ENCODE measurements around the gene NDUFA8. TPM values are rescaled to one million over a fixed set of nuclear protein-coding genes. Genes with fewer than 3 reads are reported as not detected.

Gene NDUFA8
- total RNA-seq, 1 experiment from 2014 or later = 55.5 TPM

- Histone ChIP-seq H3K4me3 (ENCODE audit: low read depth in 2 of 2, low read length in 2 of 2) (no peak overlapping the region), H3K27me3 (ENCODE audit: control insufficient read depth, insufficient read depth, low read length) (no peaks in the 10 kb centered on the region), H3K36me3 (ENCODE audit: control insufficient read depth, insufficient read depth, low read length) (no peaks in the 10 kb centered on the region), H3K9me3 (ENCODE audit: control insufficient read depth, insufficient read depth, low read depth, low read length) (no peaks in the 10 kb centered on the region), H3K4me1 (ENCODE audit: control insufficient read depth, insufficient read depth, low read length) (no peaks in the 10 kb centered on the region), H3K27ac (ENCODE audit: low read length) (no peak overlapping the region)
- POLR2A ChIA-PET = no interaction called here
- CTCF ChIA-PET = no interaction called here
- BruUV-seq (replicated peaks) = no TSS peak
- TF ChIP-seq, protein P1, sequence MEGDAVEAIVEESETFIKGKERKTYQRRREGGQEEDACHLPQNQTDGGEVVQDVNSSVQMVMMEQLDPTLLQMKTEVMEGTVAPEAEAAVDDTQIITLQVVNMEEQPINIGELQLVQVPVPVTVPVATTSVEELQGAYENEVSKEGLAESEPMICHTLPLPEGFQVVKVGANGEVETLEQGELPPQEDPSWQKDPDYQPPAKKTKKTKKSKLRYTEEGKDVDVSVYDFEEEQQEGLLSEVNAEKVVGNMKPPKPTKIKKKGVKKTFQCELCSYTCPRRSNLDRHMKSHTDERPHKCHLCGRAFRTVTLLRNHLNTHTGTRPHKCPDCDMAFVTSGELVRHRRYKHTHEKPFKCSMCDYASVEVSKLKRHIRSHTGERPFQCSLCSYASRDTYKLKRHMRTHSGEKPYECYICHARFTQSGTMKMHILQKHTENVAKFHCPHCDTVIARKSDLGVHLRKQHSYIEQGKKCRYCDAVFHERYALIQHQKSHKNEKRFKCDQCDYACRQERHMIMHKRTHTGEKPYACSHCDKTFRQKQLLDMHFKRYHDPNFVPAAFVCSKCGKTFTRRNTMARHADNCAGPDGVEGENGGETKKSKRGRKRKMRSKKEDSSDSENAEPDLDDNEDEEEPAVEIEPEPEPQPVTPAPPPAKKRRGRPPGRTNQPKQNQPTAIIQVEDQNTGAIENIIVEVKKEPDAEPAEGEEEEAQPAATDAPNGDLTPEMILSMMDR (IDR thresholded peaks at IDR 0.05) = no peak
- TF ChIP-seq TCF7L2 (IDR thresholded peaks at IDR 0.05; ENCODE audit: low read depth, low read length) (no peak), POLR2AphosphoS5 (IDR thresholded peaks at IDR 0.05; ENCODE audit: low read depth, low read length) (no peak), SIN3A (IDR thresholded peaks at IDR 0.05; ENCODE audit: borderline replicate concordance, insufficient read depth, low read depth, low read length) (no peak)
- TF ChIP-seq, protein P2, sequence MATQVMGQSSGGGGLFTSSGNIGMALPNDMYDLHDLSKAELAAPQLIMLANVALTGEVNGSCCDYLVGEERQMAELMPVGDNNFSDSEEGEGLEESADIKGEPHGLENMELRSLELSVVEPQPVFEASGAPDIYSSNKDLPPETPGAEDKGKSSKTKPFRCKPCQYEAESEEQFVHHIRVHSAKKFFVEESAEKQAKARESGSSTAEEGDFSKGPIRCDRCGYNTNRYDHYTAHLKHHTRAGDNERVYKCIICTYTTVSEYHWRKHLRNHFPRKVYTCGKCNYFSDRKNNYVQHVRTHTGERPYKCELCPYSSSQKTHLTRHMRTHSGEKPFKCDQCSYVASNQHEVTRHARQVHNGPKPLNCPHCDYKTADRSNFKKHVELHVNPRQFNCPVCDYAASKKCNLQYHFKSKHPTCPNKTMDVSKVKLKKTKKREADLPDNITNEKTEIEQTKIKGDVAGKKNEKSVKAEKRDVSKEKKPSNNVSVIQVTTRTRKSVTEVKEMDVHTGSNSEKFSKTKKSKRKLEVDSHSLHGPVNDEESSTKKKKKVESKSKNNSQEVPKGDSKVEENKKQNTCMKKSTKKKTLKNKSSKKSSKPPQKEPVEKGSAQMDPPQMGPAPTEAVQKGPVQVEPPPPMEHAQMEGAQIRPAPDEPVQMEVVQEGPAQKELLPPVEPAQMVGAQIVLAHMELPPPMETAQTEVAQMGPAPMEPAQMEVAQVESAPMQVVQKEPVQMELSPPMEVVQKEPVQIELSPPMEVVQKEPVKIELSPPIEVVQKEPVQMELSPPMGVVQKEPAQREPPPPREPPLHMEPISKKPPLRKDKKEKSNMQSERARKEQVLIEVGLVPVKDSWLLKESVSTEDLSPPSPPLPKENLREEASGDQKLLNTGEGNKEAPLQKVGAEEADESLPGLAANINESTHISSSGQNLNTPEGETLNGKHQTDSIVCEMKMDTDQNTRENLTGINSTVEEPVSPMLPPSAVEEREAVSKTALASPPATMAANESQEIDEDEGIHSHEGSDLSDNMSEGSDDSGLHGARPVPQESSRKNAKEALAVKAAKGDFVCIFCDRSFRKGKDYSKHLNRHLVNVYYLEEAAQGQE (IDR thresholded peaks at IDR 0.05; ENCODE audit: insufficient read depth in 1 of 2, low read depth in 2 of 2, low read length in 1 of 2) = no peak
- intact Hi-C loops (cut with micrococcal nuclease; ENCODE audit: unreplicated experiment) = no loop called here
- DNase-seq (ENCODE audit: low read depth, low spot score) (no peak), ATAC-seq (no peak)
- in situ Hi-C loops (cut with HindIII; ENCODE audit: low pct_unique_long_range_greater_than_20kb, low sequenced_read_pairs) = no loop called here
Observed at GRCh38 chr9:122200960-122201595, 41.5 kb upstream of the NDUFA8 start.

DNA sequence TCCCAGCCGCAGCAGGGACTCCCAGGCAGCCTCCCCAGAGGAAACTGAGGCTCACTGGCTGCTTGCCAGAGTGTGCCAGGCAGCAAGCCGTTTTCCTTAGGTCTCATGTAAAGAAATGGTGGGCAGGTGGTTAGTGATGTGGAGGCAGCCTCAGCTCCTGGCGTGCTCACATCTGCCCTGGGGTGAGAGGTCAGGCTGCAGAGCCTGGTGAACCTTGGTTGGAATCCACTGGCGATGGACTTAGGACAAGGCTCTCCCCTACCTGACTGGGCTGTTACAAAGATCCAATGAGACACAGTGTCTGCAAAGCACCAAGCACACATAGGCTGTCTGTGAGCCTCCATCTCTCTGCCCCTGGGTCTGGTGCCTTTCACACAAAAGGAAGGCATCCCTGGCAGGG is 38.3 kb upstream of the NDUFA8 start:
- ChIA-PET POLR2A (no interaction called here), CTCF (no interaction called here)
- no peaks in the 10 kb centered on the region for H3K27me3 ChIP-seq (ENCODE audit: control insufficient read depth, insufficient read depth, low read length)
- no peaks in the 10 kb centered on the region for H3K4me1 ChIP-seq (ENCODE audit: control insufficient read depth, insufficient read depth, low read length)
- TF ChIP-seq TCF7L2 (IDR thresholded peaks at IDR 0.05; ENCODE audit: low read depth, low read length) (no peak), SIN3A (IDR thresholded peaks at IDR 0.05; ENCODE audit: borderline replicate concordance, insufficient read depth, low read depth, low read length) (no peak)
- TF ChIP-seq, protein P2 (IDR thresholded peaks at IDR 0.05; ENCODE audit: insufficient read depth in 1 of 2, low read depth in 2 of 2, low read length in 1 of 2) = no peak
- H3K9me3 ChIP-seq (ENCODE audit: control insufficient read depth, insufficient read depth, low read depth, low read length) = no peaks in the 10 kb centered on the region
- DNase-seq (ENCODE audit: low read depth, low spot score) (no peak), ATAC-seq (no peak)
- intact Hi-C loops (cut with micrococcal nuclease; ENCODE audit: unreplicated experiment) (no loop called here), in situ Hi-C loops (cut with HindIII; ENCODE audit: low pct_unique_long_range_greater_than_20kb, low sequenced_read_pairs) (no loop called here)
- BruUV-seq (replicated peaks) = no TSS peak
- no peak overlapping the region for H3K4me3 ChIP-seq (ENCODE audit: low read depth in 2 of 2, low read length in 2 of 2)
- H3K27ac ChIP-seq (ENCODE audit: low read length) = no peak overlapping the region
- H3K36me3 ChIP-seq (ENCODE audit: control insufficient read depth, insufficient read depth, low read length) = no peaks in the 10 kb centered on the region

All from Panc1 (cell line).